Right ventricle myocardium inferior (tissue), 1 donor: ENCODE results near the gene ACSF3. TPM values are rescaled to one million over a fixed set of nuclear protein-coding genes. Genes with fewer than 3 reads are reported as not detected.

Source experiments
- ATAC-seq: fragments of 200-7000 bp; cut with Tn5 transposase; one replicate; pipeline ENCODE4 v1.9.1; 2020; ENCODE audit warnings: mild to moderate bottlenecking, moderate library complexity
- DNase-seq: peaks from one replicate; pipeline ENCODE4 v3.0.0; 2021; ENCODE audit errors: missing footprints
- intact Hi-C: fragments of 100-400 bp; cut with DNase I; formaldehyde crosslinking; loops from one replicate; pipeline ENCODE4 v1.11.0; 2022
- total RNA-seq: library from RNA; stranded (reverse); fragmentation: NEBNext Ultra II Directional; extraction: Animal tissue kit (Norgen Biotek cat#: 25700); gene quantifications from one replicate; pipeline ENCODE4 v1.2.1, GENCODE V29; 2021
- donor health status: DM: no; HTN: yes; CAD: no; lungs with severe emphysema.

The ACSF3 gene
- total RNA-seq, 1 donor from 2014 or later = 17.0 TPM

DNA sequence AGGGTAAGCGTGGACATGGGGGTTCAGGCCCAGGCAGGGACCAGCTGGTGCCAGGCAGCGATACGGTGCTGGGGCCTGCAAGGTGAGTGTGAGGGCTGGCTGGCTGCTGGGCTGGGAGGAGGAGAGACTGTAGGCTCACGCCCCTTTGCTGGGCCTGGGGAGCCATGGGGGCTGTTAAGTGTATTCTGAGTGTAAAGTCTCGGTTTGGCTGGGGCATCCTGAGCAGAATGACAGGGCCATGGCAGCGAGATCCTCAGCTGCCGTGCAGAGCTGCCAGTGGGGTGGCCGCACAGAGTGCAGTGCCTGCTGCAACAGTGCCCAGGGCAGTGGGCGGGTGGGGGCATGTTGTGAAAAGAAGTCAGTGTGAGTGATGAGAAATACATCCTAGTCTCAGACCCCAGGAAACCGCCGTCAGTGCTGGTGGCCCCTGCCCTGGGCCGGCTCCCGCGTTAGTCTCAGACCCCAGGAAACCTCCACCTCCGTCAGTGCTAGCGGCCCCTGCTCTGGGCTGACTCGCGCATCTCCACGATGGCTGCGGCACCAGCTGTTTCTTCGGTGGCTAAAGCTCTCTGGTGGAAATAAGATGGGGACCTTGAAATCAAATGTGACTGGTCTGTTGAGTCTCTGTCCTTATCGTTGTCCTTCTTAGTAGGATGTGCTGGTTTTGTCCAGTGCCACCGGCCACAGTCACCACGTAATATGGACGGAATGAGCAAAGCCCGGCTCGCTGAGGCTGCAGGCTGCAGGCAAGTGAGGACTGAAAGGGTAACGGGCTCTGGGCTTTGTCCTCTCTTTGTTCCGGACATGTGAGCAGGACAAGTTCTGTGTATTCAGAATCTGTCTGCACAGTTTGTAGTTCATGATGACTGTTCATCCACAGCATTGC is 22.9 kb downstream of the ACSF3 start:
- intact Hi-C loops = no loop called here
- DNase-seq (no peak), ATAC-seq (no peak)

- ATAC-seq = no peak
- no peak for DNase-seq
- intact Hi-C loops = no loop called here
Measured at GRCh38 chr16:89117227-89117974, 23.7 kb downstream of the ACSF3 start.

GRCh38 chr16:89117975-89118289 is 24.3 kb downstream of the ACSF3 start:
- intact Hi-C loops = no loop called here
- DNase-seq = no peak
- ATAC-seq = no peak

DNA sequence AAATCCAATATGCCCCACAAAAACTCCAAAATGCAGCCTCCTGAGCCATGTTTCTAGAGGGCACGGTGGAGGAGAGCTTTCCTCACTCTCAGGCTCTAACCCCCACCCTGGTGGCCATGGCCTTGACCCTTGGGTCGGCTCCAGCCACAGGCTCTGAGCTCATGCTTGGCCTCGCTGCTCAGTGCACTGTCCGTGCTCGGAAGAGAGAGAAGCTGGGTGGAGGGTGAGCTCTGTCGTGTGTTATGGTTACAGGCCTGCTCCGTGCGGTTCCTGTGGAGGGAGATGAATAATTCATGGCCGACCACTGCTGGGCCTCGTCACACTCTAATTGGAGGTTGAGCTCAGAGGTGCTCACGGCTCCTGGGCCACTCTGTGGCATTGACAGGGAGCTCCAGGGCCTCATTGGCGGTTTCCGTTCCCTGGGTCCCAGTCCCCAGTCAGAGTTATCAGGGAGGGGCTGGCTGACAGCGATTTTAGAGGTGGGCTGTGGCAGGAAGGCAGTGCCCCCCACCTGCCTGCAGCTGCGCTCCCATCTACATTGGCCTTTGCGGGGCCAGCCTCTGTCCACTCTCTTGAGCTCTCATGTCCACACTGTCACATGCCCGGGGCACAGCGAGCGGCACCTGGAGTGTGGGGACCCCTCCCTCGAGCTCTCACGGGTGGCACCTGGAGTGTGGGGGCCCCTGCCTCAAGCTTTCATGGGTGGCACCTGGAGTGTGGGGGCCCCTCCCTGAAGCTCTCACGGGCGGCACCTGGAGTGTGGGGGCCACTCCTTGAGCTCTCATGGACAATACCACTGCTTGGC is 24.9 kb downstream of the ACSF3 start:
- intact Hi-C loops = no loop called here
- no peak for ATAC-seq
- DNase-seq = no peak

DNA sequence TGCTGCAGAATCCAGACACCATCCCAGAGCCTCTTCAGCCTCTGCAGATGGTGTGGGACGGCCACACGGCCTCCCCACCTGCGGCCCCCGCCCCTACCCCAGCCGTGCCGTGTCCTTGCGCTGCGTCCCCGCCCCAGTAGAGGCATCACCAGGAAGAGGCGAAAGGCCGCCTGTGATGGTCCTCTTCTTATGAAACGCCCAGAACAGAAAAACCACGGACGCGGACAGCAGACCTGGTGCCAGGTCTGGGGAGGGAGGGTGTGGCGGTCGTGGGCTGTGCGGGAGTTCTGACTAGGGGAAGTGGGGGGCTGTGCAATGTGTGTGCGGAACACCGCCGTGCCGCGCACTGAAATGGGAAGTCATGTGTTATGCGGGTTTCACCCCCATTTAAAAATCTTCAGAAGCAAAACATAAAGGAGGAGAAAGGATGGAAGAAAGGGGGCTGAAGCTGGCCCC is 25.5 kb downstream of the ACSF3 start:
- DNase-seq (peak; percentile 65), ATAC-seq (no peak)
- intact Hi-C loops = no loop called here

DNA sequence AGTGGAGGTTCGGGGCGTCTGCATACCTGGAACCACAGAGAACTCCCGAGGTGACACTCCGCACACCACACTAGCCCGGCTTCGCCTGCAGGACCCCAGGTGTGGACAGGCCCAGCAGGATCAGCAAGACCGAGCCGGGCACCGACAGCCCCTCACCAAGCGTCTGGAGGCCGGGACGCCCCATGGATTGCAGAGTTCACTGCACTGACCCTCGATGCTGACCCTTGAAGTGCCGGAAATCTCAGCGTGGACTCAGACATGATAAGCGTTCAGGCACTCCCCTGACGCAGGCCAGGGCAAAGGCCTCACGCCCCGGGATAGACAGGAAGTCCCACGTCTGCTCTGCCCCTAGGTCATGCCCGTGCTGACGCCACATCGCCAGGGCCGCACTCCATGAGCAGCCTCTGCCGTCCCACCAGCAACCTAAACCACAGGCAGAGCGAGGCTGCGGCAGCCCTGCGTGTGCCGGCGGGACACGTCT is 26.0 kb downstream of the ACSF3 start:
- DNase-seq (peak; percentile 65), ATAC-seq (no peak)
- intact Hi-C loops = no loop called here

GRCh38 chr16:89120281-89120680 is 26.6 kb downstream of the ACSF3 start:
- DNase-seq = peak; percentile 40
- intact Hi-C loops = no loop called here
- ATAC-seq = no peak

DNA sequence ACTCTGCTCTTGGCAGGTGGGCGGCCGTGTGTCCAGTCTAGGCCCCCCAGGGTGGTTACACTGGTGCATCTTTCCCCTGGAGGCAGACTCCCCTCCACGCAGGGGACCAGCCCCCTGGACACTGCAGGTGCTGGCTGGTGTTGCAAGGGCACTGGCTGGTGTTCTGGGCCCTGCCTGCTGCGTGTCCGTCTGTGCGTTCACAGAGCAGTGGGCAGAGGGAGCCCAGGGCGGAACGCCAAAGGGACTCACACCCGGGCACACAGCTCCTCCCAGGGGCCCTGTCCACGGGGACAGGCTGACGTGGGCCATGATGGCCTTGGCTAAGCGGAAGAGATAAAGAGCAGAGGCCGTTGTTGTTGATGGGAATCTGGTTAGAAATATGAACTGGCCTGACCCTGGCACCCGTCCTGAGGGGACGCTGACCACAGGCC is 27.3 kb downstream of the ACSF3 start:
- DNase-seq = peak; percentile 52
- intact Hi-C loops = no loop called here
- no peak for ATAC-seq

DNA sequence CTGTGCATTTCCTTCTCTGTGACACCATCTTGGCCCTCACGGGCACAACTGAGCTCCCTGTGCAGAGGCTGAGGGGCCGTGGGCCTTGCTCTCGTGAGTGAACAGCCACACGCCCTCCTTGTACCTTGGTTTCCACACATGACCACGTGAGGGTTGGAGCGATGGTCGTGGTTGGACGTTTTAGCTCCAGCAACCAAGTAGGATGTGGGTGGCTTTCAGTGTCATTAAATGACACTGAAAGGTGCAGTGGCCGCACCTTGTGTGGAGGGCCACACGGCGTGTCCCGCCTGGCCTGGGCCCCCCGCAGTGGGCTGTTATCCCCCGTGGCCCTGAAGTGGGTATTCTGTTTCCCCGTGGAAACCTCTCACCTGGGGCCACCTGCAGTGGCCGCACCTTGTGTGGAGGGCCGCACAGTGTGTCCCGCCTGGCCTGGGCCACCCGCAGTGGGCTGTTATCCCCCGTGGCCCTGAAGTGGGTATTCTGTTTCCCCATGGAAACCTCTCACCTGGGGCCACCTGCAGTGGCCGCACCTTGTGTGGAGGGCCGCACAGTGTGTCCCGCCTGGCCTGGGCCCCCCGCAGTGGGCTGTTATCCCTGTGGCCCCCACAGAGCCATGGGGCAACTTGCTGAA is 28.2 kb downstream of the ACSF3 start:
- intact Hi-C loops = no loop called here
- DNase-seq (peak; percentile 14), ATAC-seq (no peak)

GRCh38 chr16:89122322-89122851 is 28.7 kb downstream of the ACSF3 start:
- intact Hi-C loops = no loop called here
- no peak for ATAC-seq
- DNase-seq = peak; percentile 53

- peak; percentile 27 for DNase-seq
- intact Hi-C loops = no loop called here
- peak; percentile 17 for ATAC-seq
Measured at GRCh38 chr16:89123001-89123830, 29.6 kb downstream of the ACSF3 start.

- DNase-seq = peak; percentile 49
- ATAC-seq = no peak
- intact Hi-C loops = no loop called here
Measured at GRCh38 chr16:89123831-89124100, 30.1 kb downstream of the ACSF3 start.

DNA sequence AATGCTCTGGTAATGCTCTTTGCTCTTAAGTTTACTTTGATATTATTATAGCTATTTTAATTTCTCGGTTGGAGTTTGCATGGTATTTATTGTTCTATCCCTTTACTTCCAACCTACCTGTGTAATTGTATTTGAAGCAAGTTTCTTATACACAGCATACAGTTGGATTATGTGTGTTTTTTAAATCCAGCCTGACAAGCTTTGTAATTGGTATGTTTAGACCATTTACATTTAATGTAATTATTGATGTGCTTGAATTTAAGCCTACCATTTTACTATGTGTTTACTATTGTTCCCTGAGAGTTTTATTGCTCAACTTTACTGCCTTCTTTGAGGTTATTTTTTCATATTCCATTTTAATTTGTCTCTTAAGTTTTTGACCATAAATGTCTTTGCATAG is 35.7 kb downstream of the ACSF3 start:
- ATAC-seq = no peak
- intact Hi-C loops = no loop called here
- DNase-seq = no peak

DNA sequence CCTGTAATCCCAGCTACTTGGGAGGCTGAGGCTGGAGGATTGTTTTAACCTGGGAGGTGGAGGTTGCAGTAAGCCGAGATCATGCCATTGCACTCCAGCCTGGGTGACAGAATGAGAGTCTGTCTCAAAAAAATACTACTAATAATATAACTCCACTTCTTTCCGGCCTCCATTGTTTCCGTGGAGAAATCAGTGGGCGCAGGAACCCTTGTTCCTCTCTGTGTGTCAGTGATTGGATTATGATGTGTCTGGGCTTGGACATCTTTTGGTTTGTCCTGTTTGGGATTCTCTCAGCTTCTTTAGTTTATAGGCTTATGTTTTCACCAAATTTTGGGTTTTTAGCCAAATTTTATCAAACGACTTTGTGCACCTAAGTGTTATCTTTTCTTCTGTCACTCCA is 36.8 kb downstream of the ACSF3 start:
- no peak for DNase-seq
- ATAC-seq = no peak
- intact Hi-C loops = no loop called here

DNA sequence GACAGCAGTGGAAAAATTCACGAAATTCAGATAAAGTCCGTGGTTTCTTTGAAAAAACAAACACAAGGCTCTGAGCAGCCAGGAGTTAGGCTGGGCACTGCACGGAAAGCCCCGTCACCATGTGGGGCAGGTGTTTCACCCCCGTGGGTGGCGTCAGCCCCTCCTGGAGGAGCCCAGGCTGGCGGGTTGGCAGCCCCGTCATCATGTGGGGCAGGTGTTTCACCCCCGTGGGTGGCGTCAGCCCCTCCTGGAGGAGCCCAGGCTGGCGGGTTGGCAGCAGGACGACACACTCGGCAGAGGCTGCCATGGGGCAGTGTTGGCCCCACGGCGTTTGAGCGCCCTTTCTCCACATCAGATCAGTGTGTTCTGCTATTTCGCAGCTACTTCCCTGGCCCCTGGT is 38.1 kb downstream of the ACSF3 start:
- DNase-seq = no peak
- ATAC-seq = no peak
- intact Hi-C loops = no loop called here

DNA sequence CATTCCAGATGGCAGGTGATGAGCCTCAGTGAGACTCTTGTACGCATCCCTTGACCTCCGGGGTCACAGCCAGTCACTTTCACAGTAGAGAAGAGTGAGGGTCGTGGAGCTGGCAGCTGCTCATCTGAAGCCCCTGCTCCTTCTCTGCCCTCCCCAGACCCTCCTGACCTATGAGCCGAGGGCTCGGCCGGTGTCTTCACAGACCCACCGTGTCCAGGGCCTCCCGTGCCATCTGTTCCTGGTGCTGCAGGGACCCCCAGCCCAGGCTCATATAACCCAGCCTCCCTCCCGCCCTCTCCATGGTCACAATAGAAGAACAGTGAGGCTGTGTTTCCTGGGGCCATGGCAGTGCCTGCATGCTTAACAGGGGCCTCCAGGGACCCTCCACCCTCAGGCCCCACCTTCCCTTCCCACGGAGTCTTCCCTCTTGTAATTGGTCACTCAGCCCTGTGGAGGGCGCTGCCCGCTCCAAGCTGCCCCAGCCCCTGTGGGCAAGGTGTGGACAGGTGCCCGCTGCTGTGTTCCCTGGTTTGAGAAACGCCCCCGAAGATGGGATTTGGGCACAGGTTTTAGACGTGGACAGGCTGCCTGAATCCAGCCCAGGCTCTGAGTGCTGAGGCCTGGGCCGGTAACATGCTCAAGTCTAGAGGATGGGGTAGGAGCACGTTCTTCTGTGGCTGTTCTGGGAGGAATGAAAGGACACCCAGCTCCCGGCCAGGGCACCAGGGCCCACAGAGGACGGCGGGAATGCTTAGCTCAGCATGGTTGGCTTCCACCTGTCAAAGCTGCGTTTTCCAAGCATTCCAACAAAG is 38.7 kb downstream of the ACSF3 start:
- intact Hi-C loops = no loop called here
- ATAC-seq (no peak), DNase-seq (no peak)

- no peak for DNase-seq
- no peak for ATAC-seq
- intact Hi-C loops = no loop called here
Measured at GRCh38 chr16:89133457-89134127, 39.9 kb downstream of the ACSF3 start.
